ENCODE data around the gene C1QL1. TPM values are rescaled to one million over a fixed set of nuclear protein-coding genes. Genes with fewer than 3 reads are reported as not detected.

The C1QL1 gene
- total and polyA plus RNA-seq, 2 of the 13 experiments (the other 11 are each of a cell fraction or from before 2014, with no cell fraction given): 0.11 TPM

DNA sequence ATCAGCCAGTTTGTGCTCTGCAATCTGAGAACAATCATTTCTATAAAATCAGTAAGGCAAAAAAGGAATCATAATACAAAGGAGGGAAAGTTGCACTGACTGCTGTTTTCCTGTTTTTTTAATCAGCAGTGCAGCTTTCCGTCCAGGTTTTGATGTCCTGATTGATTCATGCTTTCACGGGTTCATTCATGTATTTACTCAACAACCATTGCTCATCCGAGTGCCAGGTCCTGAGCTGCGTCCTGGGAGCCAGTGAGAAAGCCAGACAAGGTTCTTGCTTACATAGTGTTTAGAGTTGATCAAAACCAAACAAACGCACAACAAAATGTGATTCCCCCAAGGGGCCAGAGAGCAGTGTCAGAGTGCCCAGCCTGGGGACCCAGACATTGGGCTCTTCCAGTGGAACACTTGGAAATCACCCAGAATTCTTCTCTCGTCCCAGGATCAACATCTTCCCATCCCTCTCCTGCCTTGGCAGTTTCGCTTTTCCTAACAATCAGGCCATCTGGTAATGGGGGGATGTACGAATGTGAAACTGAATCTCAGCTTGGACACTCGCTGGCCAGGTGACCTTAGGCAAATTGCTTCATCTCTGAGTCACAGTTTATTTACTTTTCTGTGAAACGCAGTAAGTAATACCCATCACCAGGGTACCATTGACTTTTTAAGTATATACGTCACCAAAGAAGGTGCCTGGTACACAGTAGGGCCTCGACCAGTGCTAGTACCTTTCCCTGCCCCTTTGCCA is 13.3 kb upstream of the C1QL1 start (continued):
- TF ChIP-seq SETDB1 (CRISPR knock-in tag; IDR thresholded peaks at IDR 0.05; ENCODE audit: borderline replicate concordance) (no peak), RFX5 (IDR thresholded peaks at IDR 0.05; ENCODE audit: low read depth, low read length) (no peak), ZNF124 (CRISPR knock-in tag; IDR thresholded peaks at IDR 0.05) (no peak), FIP1L1 (IDR thresholded peaks at IDR 0.05; ENCODE audit: borderline replicate concordance, insufficient read depth, low read depth, low read length) (no peak), ZNF543 (CRISPR knock-in tag; IDR thresholded peaks at IDR 0.05) (no peak), ZFP36 (IDR thresholded peaks at IDR 0.05; ENCODE audit: borderline replicate concordance, low read depth, low read length, partially characterized antibody) (no peak), SIX4 (CRISPR knock-in tag; IDR thresholded peaks at IDR 0.05) (no peak), NAIF1 (CRISPR knock-in tag; IDR thresholded peaks at IDR 0.05; ENCODE audit: borderline replicate concordance) (0 out of 2 replicates have a peak, but pooled peaks have one; percentile 41), ZEB1 (IDR thresholded peaks at IDR 0.05; ENCODE audit: insufficient replicate concordance, low read depth) (no peak), FLYWCH1 (CRISPR knock-in tag; IDR thresholded peaks at IDR 0.05) (no peak), LCORL (IDR thresholded peaks at IDR 0.05) (no peak), LCORL (CRISPR knock-in tag; IDR thresholded peaks at IDR 0.05) (peak; percentile 65; the same call in 1 of the 2 replicates), ZNF354B (CRISPR knock-in tag; IDR thresholded peaks at IDR 0.05) (no peak), YEATS2 (CRISPR knock-in tag; IDR thresholded peaks at IDR 0.05; ENCODE audit: borderline replicate concordance) (peak; percentile 61; the same call in 1 of the 2 replicates), CBX1 (IDR thresholded peaks at IDR 0.05; ENCODE audit: low read depth) (no peak), ZNF75D (CRISPR knock-in tag; IDR thresholded peaks at IDR 0.05; ENCODE audit: borderline replicate concordance) (no peak), ONECUT2 (CRISPR knock-in tag; IDR thresholded peaks at IDR 0.05) (no peak), ATF7 (IDR thresholded peaks at IDR 0.05) (peak; percentile 20; the same call in 1 of the 2 replicates), ATF7 (CRISPR knock-in tag; IDR thresholded peaks at IDR 0.05) (no peak)
- TF ChIP-seq, protein P1, sequence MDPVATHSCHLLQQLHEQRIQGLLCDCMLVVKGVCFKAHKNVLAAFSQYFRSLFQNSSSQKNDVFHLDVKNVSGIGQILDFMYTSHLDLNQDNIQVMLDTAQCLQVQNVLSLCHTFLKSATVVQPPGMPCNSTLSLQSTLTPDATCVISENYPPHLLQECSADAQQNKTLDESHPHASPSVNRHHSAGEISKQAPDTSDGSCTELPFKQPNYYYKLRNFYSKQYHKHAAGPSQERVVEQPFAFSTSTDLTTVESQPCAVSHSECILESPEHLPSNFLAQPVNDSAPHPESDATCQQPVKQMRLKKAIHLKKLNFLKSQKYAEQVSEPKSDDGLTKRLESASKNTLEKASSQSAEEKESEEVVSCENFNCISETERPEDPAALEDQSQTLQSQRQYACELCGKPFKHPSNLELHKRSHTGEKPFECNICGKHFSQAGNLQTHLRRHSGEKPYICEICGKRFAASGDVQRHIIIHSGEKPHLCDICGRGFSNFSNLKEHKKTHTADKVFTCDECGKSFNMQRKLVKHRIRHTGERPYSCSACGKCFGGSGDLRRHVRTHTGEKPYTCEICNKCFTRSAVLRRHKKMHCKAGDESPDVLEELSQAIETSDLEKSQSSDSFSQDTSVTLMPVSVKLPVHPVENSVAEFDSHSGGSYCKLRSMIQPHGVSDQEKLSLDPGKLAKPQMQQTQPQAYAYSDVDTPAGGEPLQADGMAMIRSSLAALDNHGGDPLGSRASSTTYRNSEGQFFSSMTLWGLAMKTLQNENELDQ (CRISPR knock-in tag; IDR thresholded peaks at IDR 0.05; ENCODE audit: borderline replicate concordance): no peak
- TF ChIP-seq, protein P2, sequence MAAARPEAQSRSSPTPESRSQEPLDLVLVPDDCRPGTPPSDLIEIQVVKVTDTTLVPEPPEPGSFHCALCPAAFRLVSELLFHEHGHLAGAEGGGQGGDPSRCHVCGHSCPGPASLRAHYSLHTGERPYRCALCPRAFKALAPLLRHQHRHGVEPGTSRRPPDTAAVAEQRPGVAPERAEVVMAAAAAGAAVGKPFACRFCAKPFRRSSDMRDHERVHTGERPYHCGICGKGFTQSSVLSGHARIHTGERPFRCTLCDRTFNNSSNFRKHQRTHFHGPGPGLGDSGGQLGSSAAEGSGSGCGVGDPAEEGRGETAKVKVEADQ (CRISPR knock-in tag; IDR thresholded peaks at IDR 0.05; ENCODE audit: borderline replicate concordance): no peak
- TF ChIP-seq, protein P3, sequence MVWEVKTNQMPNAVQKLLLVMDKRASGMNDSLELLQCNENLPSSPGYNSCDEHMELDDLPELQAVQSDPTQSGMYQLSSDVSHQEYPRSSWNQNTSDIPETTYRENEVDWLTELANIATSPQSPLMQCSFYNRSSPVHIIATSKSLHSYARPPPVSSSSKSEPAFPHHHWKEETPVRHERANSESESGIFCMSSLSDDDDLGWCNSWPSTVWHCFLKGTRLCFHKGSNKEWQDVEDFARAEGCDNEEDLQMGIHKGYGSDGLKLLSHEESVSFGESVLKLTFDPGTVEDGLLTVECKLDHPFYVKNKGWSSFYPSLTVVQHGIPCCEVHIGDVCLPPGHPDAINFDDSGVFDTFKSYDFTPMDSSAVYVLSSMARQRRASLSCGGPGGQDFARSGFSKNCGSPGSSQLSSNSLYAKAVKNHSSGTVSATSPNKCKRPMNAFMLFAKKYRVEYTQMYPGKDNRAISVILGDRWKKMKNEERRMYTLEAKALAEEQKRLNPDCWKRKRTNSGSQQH (CRISPR knock-in tag; IDR thresholded peaks at IDR 0.05; ENCODE audit: low read depth): no peak
- TF ChIP-seq, protein P4, sequence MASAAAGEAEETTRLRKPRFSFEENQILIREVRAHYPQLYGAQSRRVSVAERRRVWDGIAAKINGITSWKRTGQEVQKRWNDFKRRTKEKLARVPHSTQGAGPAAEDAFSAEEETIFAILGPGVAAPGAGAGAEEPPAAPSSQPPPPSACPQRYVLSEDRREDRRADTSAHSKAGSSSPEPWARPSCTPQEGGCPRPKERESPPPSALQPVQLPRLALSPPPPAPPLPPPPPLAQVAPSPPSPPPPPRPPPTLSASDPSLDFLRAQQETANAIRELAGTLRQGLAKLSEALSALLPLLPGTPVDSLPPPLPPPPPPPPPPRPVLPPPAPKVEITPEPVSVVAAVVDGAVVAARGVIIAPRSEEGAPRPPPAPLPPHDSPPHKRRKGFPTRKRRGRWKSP (CRISPR knock-in tag; IDR thresholded peaks at IDR 0.05): no peak
- TF ChIP-seq, protein P5, sequence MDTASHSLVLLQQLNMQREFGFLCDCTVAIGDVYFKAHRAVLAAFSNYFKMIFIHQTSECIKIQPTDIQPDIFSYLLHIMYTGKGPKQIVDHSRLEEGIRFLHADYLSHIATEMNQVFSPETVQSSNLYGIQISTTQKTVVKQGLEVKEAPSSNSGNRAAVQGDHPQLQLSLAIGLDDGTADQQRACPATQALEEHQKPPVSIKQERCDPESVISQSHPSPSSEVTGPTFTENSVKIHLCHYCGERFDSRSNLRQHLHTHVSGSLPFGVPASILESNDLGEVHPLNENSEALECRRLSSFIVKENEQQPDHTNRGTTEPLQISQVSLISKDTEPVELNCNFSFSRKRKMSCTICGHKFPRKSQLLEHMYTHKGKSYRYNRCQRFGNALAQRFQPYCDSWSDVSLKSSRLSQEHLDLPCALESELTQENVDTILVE (CRISPR knock-in tag; IDR thresholded peaks at IDR 0.05): 0 out of 2 replicates have a peak, but pooled peaks have one; percentile 22

Measured in HepG2 (cell line).